HG03159 (cell line): ENCODE results near the gene SRI.
"Not testable (repeated sequence)": the region's sequence is repeated elsewhere in the genome, so short reads cannot be mapped to it uniquely, and the experiment has no call there.

Experiments used
- ATAC-seq: cut with Tn5 transposase; IDR thresholded peaks from one replicate; pipeline ENCODE4 v1.9.1; 2021; ENCODE audit warnings: mild to moderate bottlenecking, moderate library complexity; ENCODE audit not compliant: unreplicated experiment

The SRI gene

DNA sequence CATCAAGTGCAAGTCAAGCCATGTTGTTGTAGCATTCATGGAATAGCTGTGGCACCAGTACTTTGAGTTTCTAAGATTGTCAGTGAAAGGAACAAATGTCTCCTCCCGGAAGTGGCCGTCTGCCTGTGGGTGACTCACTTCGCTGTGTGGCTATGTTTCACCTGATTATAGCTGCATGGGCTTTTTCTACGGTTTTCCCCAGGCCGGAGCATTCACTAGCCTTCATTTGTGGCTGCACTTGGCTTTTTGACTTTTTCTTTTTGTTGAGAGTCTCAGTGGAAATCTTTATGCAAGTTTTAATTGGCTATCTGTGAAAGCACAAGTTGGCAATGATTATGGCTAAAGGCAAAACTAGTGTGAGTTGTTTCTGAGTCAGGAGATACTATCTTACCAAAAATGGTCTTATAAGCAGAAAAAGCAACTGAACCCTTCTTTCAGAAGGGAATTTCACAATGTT is 35.0 kb downstream of the SRI start:
- no peak for ATAC-seq

DNA sequence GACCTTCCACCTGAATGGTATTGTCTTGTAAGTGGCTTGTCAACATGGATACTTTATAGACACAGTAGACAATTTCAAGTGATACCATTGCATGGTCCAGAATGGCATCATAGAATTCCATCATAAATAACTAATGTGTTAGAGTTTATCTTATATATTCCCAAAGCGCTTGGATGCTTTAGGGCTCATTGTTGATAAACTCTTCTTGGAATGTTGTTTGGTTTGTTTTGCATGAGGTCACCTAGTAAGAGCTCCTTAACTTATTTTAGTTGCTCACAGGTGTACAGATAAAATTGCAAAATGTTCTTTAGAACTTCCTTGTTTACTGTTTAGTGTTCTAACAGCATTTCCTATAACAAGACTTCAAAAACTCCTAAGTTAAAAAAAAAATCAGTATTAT is 36.8 kb downstream of the SRI start:
- ATAC-seq, result no peak

DNA sequence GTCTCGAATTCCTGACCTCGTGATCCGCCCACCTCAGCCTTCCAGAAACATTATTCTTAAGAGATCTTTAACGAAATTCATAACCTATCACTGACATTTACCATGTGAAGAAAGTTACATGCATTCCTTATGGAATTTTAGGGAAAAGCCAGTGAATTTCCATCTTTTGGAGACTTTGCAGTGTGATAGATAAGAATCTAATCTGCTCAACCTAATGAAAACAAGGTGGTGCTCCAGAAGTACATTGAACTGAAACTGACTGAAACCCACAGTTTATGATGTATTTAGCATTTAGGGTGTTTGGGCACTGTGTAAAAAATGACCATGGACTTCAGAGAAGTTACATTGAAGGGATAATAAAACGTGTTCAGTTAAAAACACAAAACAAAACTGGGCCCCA is 43.6 kb downstream of the SRI start:
- ATAC-seq, result no peak

DNA sequence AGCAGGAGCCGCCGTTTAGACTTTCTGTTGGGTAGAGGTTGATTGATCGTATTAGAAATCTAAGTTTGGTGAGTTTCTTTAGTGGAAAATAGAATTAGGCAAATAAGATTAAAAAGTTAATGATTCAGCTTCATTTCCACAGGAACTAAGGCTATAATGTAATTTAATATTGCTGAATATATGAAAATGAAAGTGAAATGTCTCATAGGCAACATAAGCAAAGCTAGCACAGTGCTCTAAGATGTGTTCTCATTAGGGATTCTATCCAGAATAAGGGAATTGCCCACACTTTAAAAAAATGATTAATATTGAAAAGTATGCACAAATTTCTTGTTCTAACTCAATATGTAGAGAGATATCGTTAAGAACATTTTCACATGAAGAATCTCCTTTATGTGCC is 47.0 kb downstream of the SRI start:
- ATAC-seq, result no peak

DNA sequence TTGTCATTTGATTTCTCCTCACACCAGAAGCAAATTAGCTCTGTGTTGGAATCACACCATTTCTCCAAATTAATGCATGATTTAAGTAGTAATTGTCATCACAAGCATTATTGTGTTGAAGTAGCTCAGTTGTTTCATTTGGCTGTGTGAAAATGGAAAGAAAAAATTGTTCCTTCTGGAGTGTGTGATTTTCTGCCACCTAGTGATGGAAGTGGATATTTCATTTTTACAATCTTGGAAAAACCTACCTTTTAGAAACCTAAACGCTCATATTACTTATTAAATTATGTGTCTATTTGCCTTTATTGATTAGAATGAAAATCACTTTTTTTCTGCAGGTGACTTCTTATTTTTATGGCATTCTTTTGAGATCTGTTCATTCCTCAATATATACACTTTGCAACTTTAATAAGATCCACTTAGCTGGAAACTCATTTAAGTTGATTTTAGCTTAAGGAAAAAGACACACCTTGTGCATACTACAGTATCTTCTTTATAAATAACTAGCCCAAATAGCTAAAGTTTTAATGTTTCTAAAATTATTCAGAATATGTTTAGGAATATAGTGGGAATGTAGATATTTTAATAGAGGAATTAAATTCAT is 50.0 kb downstream of the SRI start:
- ATAC-seq, result no peak

DNA sequence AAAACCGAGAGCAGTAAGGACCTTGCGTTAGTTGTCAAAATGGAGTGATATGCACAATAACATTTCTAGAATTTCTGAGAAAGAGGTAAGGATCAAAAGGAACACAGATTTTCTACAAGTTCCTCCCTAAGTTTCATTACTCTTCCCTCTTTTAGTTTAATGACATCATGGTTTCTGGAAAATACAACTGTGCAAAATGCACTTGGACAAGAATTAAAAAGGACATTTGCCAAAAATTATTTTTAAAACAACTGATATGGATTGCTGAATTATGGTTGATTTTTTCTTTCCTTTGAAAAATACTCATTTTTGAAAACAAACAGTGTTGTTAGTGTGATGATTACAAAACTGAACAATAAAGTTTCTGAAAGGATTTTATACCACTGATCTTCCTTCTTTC is 52.1 kb downstream of the SRI start:
- ATAC-seq, result no peak

DNA sequence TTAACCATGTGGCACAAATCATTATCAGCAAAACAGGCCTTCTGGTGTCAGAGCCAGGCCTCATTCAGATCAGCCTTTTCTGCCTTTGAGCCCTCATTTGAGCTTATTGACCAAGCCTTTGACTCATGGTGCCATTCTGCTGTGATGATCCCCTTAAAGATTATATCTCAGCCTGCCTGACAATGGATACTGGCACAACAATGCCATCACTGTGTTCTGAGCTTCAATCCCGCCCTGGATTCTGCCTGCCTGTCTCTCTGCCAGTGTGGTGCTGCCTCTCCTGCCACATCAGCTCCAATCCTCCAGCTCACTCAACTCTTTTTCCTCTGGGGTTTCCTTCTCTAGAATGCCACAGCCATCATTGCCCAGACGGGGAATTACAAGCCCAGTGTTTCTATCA is 52.6 kb downstream of the SRI start:
- no peak for ATAC-seq

DNA sequence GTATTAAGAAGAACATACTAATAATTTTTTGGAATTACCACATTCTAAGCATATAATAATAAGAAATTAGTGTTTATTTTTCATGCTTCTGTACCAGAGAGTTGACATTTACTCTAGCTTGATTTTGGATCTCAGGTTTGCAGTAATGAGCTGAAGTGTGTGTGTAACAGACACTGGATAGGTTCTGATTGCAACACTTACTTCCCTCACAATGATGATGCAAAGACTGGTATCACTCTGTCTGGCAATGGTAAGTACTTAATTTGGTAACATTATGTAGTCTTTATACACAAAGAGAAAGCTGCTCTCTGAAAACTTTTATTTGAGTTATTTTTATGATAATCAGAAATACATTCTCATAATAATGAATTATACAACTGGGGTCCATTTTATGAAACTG is 54.1 kb downstream of the SRI start:
- ATAC-seq, result no peak

DNA sequence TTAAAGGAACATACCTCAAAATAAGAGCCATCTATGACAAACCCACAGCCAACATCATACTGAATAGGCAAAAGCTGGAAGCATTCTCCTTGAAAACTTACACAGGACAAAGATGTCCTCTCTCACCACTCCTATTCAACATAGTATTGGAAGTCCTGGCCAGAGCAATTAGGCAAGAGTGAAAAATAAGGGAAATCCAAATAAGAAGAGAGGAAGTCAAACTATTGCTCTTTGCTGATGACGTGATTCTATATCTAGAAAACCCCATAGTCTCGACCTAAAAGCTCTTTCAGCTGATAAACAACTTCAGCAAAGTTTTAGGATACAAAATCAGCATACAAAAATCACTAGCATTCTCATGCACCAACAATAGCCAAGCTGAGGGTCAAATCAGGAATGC is 60.1 kb downstream of the SRI start:
- not testable (repeated sequence) for ATAC-seq

DNA sequence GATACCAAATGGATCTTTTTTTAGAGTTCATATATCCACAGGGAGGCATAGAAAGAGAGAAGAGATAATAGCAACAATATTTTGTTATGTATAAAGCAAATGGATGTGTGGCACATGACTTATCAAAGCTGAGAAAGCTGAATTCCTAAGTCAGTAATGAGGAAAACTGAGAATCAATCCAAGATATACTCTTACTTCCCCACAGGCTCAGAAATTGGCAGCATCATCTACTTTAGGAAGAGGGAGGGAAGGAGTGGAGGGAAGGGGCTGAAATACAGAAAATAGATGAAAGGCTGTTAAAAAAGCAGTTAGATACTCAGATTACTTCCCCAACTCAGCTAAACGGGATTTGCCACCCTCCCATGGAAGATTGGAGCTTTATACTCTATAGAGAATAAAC is 63.5 kb downstream of the SRI start:
- no peak for ATAC-seq

DNA sequence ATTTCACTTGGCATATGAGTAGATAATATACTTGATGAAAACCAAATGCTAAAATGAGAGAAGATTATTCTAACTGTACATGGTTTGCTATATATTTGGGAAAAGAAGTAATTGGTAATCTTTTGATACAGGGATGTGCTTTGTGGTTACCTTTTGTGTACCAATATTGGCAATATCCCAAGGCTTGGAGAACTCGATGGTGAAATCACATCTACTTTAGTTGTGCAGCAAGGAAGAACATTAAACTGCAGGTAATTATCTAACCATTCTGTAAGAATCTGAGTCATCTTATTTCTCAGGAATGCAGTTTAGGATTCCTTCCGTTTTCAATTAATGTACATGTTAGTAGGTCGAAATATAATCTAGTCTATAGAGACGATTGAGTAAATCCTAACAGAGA is 64.1 kb downstream of the SRI start:
- ATAC-seq, result no peak
